HCT116 (cell line): ENCODE results near the gene LNPEP. TPM values are rescaled to one million over a fixed set of nuclear protein-coding genes. Genes with fewer than 3 reads are reported as not detected.

Experiments
- ATAC-seq: fragments of 200-7000 bp; cut with Tn5 transposase; 2 replicates; pipeline ENCODE4 v1.9.1; 2020; ENCODE audit warnings: mild to moderate bottlenecking, moderate library complexity
- BruUV-seq: library from RNA; stranded (reverse); fragments of 400-500 nt; replicated peaks from 2 replicates; lab custom pipeline; 2021; lab: Mats Ljungman, UMichigan
- CTCF ChIA-PET: fragments of 300-600 bp; sonication (Branson Sonifier 250); formaldehyde crosslinking; loops from one replicate; lab custom pipeline; 2021; ENCODE audit warnings: antibody characterized with exemption; lab: Charles Lee
- POLR2A ChIA-PET: fragments of 300-600, 350-600 bp; sonication (Branson Sonifier 250); formaldehyde crosslinking; loops from one replicate; lab custom pipeline; 2021; ENCODE audit warnings: antibody characterized with exemption; lab: Charles Lee
- RAD21 ChIA-PET, 2 experiments: fragments of 300-600 bp; sonication (Branson Sonifier 250); formaldehyde crosslinking; loops; one replicate each; lab custom pipeline; 2023; ENCODE audit warnings: low total read pairs in 2 of 2; ENCODE audit not compliant: uncharacterized antibody in 2 of 2, unreplicated experiment in 2 of 2, low non-redundant PET in 1 of 2; lab: Charles Lee
- DNase-seq: peaks from one replicate; pipeline ENCODE4 v3.0.0-alpha.2; 2010; ENCODE audit warnings: low read depth, low spot score
- H2AFZ ChIP-seq: fragments of 200-600 bp; shearing (Covaris generic), sonication (generic); 2 replicates; pipeline ENCODE4 v1.6.1; 2017; ENCODE audit warnings: low read depth, mixed run types, mixed read lengths, antibody characterized with exemption, low read length; ENCODE audit not compliant: poor library complexity, severe bottlenecking
- H3K27ac ChIP-seq: 2 replicates; pipeline ENCODE4 v1.5.1; 2012; ENCODE audit warnings: low read depth, low read length
- H3K27me3 ChIP-seq: fragments of 200-600 bp; sonication (generic); 2 replicates; pipeline ENCODE4 v1.6.1; 2016; ENCODE audit warnings: mixed run types, low read length, mixed read lengths; ENCODE audit not compliant: insufficient read depth
- H3K36me3 ChIP-seq, 2 experiments: fragments of 200-500 bp in 1 of 2; fragments of 200-600 bp in 1 of 2; sonication (Bioruptor generic) in 1 of 2; sonication (generic) in 1 of 2; 2 replicates each; pipeline versions ENCODE4 v1.5.1 to v1.6.1; 2014 to 2016; ENCODE audit warnings: low read length in 2 of 2, inconsistent platforms in 1 of 2, mixed read lengths in 1 of 2, mixed run types in 1 of 2; ENCODE audit not compliant: insufficient read depth in 2 of 2, control insufficient read depth in 1 of 2
- H3K4me1 ChIP-seq, 2 experiments: fragments of 200-600 bp in 1 of 2; sonication (generic) in 1 of 2; 2 replicates each; pipeline versions ENCODE4 v1.5.1 to v1.6.1; 2012 to 2017; ENCODE audit warnings: low read length in 2 of 2, inconsistent platforms in 1 of 2, mild to moderate bottlenecking in 1 of 2, mixed read lengths in 1 of 2, mixed run types in 1 of 2, moderate library complexity in 1 of 2; ENCODE audit not compliant: insufficient read depth in 2 of 2, control insufficient read depth in 1 of 2
- H3K4me2 ChIP-seq: fragments of 200-600 bp; sonication (generic); 2 replicates; pipeline ENCODE4 v1.6.1; 2017; ENCODE audit warnings: mixed run types, low read length, mixed read lengths
- H3K4me3 ChIP-seq, 2 experiments: fragments of 200-600 bp in 1 of 2; sonication (generic) in 1 of 2; replicated peaks in 1 of 2; 2 replicates each; pipeline ENCODE4 v1.5.1; 2011 to 2016; ENCODE audit warnings: low read length in 2 of 2, control low read depth in 1 of 2, low read depth in 1 of 2, mild to moderate bottlenecking in 1 of 2, mixed read lengths in 1 of 2, mixed run types in 1 of 2
- H3K79me2 ChIP-seq: fragments of 200-600 bp; sonication (generic); 2 replicates; pipeline ENCODE4 v1.6.1; 2017; ENCODE audit warnings: mild to moderate bottlenecking, mixed run types, low read length, moderate library complexity, mixed read lengths; ENCODE audit not compliant: insufficient read depth
- H3K9ac ChIP-seq: fragments of 200-600 bp; sonication (generic); 2 replicates; pipeline ENCODE4 v1.6.1; 2016; ENCODE audit warnings: low read length, mixed read lengths
- H3K9me2 ChIP-seq: fragments of 200-600 bp; sonication (generic), shearing (Covaris generic); 2 replicates; pipeline ENCODE4 v1.6.1; 2017; ENCODE audit warnings: mixed run types, mild to moderate bottlenecking, moderate library complexity; ENCODE audit not compliant: insufficient read depth
- H3K9me3 ChIP-seq, 2 experiments: fragments of 200-500 bp in 1 of 2; fragments of 200-600 bp in 1 of 2; sonication (Bioruptor generic) in 1 of 2; sonication (generic) in 1 of 2; 2 replicates each; pipeline ENCODE4 v1.6.1; 2014 to 2017; ENCODE audit warnings: low read length in 2 of 2, mixed read lengths in 2 of 2, inconsistent platforms in 1 of 2, low read depth in 1 of 2, mild to moderate bottlenecking in 1 of 2, mixed run types in 1 of 2, moderate library complexity in 1 of 2; ENCODE audit not compliant: control insufficient read depth in 1 of 2, insufficient read depth in 1 of 2
- H4K20me1 ChIP-seq: fragments of 200-600 bp; sonication (generic), shearing (Covaris generic); 2 replicates; pipeline ENCODE4 v1.6.1; 2017; ENCODE audit warnings: mixed run types, mild to moderate bottlenecking, moderate library complexity; ENCODE audit not compliant: insufficient read depth
- CBX3 ChIP-seq: IDR thresholded peaks from 2 replicates; pipeline ENCODE4 v1.6.1; 2012; ENCODE audit warnings: low read depth
- EZH2 ChIP-seq: fragments of 200-600 bp; sonication (generic); IDR thresholded peaks from 2 replicates; pipeline ENCODE4 v1.6.1; 2017; ENCODE audit warnings: antibody characterized with exemption, mixed run types
- POLR2A ChIP-seq: IDR thresholded peaks from 2 replicates; pipeline ENCODE4 v1.7.0; 2011; ENCODE audit warnings: borderline replicate concordance; ENCODE audit not compliant: insufficient read depth, insufficient read length; ENCODE audit errors: extremely low read depth
- POLR2AphosphoS5 ChIP-seq: IDR thresholded peaks from 2 replicates; pipeline ENCODE4 v1.6.1; 2011; ENCODE audit warnings: mild to moderate bottlenecking, low read depth, low read length, moderate library complexity
- SIN3A ChIP-seq: IDR thresholded peaks from 2 replicates; pipeline ENCODE4 v1.6.1; 2012; ENCODE audit warnings: low read depth
- TCF7L2 ChIP-seq: IDR thresholded peaks from 2 replicates; pipeline ENCODE4 v1.7.0; 2011; ENCODE audit warnings: borderline replicate concordance, inconsistent platforms; ENCODE audit not compliant: insufficient read depth, insufficient read length; ENCODE audit errors: extremely low read depth
- intact Hi-C: fragments of 100-400 bp; cut with micrococcal nuclease; formaldehyde crosslinking; loops from 2 replicates; pipeline ENCODE4 v1.10.0; 2022
- total RNA-seq: library from RNA; stranded (reverse); gene quantifications from one replicate; pipeline ENCODE4 v1.2.1, GENCODE V29; 2021; ENCODE audit not compliant: unreplicated experiment
- TF ChIP-seq, protein P1 (sequence below), 3 experiments: fragments of 200-600 bp in 1 of 3; sonication (generic) in 1 of 3; IDR thresholded peaks in 2 of 3; conservative IDR thresholded peaks in 1 of 3; 2 replicates each; pipeline ENCODE4 v1.5.1; 2012 to 2017; ENCODE audit warnings: low read depth in 2 of 3, low read length in 2 of 3, antibody characterized with exemption in 1 of 3, borderline replicate concordance in 1 of 3, control low read depth in 1 of 3, mild to moderate bottlenecking in 1 of 3, mixed read lengths in 1 of 3, mixed run types in 1 of 3, moderate library complexity in 1 of 3; ENCODE audit not compliant: insufficient read depth in 1 of 3
- TF ChIP-seq, protein P2 (sequence below): IDR thresholded peaks from 2 replicates; pipeline ENCODE4 v1.6.1; 2011; ENCODE audit warnings: mild to moderate bottlenecking, low read length, moderate library complexity; ENCODE audit not compliant: insufficient replicate concordance; ENCODE audit errors: extremely low read depth

LNPEP gene
- total RNA-seq, 1 experiment from 2014 or later, result 14.9 TPM

DNA sequence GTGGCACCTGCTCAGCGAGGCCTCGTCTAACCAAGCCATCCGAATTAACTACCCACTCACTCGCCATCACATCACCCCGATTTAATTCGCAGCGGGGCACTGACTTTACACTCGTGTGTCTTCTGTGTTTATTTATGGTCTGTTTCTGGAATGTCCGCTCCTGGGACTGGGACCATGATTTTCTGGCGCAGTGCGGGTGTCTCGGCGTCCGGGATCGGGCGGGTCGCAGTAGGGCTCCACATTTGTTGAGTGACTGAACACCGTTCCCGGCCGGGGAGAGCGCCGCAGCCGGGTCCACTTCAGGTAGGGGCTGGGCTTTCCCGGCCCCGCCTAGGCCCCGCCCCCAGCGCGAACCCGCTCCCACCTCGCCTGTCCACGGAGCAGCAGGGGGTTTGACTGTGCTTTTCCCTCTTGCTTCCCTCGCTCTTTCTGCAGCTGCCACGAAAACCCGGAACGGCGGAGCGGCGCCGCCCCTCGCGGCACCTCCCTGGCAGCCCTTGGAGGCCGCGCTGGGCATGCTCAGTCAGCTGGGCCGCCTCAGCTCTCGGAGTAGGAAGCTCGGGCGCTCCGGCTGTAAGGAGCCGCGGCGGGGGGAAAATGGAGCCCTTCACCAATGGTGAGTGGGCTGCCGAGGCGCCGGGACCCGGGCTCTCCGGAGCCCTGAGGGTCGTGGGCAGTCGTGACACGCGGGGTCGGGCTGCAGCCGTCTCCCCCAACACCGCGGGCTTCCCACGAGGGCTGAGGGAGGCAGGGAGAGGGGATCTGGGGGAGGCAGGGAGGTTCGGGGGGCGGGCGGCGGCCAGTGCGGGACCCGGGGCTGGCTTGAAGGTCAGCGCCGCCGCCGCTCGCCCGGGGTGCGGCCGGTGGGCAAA is at the start of gene LNPEP (continued):
- TF ChIP-seq, protein P1, sequence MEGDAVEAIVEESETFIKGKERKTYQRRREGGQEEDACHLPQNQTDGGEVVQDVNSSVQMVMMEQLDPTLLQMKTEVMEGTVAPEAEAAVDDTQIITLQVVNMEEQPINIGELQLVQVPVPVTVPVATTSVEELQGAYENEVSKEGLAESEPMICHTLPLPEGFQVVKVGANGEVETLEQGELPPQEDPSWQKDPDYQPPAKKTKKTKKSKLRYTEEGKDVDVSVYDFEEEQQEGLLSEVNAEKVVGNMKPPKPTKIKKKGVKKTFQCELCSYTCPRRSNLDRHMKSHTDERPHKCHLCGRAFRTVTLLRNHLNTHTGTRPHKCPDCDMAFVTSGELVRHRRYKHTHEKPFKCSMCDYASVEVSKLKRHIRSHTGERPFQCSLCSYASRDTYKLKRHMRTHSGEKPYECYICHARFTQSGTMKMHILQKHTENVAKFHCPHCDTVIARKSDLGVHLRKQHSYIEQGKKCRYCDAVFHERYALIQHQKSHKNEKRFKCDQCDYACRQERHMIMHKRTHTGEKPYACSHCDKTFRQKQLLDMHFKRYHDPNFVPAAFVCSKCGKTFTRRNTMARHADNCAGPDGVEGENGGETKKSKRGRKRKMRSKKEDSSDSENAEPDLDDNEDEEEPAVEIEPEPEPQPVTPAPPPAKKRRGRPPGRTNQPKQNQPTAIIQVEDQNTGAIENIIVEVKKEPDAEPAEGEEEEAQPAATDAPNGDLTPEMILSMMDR (IDR thresholded peaks at IDR 0.05 in 2 of 3, conservative IDR thresholded peaks at IDR 0.05 in 1 of 3; ENCODE audit: borderline replicate concordance in 1 of 3, insufficient read depth in 1 of 3, low read depth in 2 of 3, low read length in 2 of 3), result no peak
- peak; percentile 71 for TF ChIP-seq POLR2A
- TF ChIP-seq EZH2, result no peak
- TF ChIP-seq, protein P2, sequence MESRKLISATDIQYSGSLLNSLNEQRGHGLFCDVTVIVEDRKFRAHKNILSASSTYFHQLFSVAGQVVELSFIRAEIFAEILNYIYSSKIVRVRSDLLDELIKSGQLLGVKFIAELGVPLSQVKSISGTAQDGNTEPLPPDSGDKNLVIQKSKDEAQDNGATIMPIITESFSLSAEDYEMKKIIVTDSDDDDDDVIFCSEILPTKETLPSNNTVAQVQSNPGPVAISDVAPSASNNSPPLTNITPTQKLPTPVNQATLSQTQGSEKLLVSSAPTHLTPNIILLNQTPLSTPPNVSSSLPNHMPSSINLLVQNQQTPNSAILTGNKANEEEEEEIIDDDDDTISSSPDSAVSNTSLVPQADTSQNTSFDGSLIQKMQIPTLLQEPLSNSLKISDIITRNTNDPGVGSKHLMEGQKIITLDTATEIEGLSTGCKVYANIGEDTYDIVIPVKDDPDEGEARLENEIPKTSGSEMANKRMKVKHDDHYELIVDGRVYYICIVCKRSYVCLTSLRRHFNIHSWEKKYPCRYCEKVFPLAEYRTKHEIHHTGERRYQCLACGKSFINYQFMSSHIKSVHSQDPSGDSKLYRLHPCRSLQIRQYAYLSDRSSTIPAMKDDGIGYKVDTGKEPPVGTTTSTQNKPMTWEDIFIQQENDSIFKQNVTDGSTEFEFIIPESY, result peak; percentile 61

DNA sequence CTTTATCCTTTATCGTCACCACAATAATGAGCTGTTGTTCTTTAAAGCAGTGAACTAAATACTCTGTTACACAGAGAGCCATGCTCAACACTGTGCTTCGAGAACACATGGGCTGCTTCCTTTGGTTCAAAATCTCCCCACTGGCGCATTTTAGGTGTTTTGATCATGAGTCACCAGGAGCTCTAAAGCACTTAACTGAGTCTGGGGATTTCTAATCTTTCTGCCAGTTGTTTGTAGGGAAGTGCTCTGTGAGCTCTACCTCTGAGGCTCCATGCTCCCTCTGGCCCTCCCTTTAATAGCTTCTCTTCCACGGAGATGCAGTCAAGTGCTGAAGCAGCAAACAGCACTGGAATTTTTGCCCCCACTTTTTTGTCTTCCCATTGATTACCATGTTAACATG is 42.5 kb upstream of the LNPEP start:
- Histone ChIP-seq H2AFZ (no peak overlapping the region), H3K4me1 (no peaks in the 10 kb centered on the region), H3K9me2 (no peaks in the 10 kb centered on the region), H3K79me2 (no peaks in the 10 kb centered on the region), H4K20me1 (no peaks in the 10 kb centered on the region), H3K9ac (no peak overlapping the region), H3K27ac (no peak overlapping the region), H3K36me3 (no peaks in the 10 kb centered on the region), H3K4me3 (no peak overlapping the region), H3K9me3 (no peaks in the 10 kb centered on the region), H3K4me2 (no peak overlapping the region), H3K27me3 (no peaks in the 10 kb centered on the region)
- TF ChIP-seq SIN3A (no peak), CBX3 (no peak), TCF7L2 (no peak), POLR2AphosphoS5 (no peak)
- TF ChIP-seq, protein P1 (IDR thresholded peaks at IDR 0.05 in 2 of 3, conservative IDR thresholded peaks at IDR 0.05 in 1 of 3; ENCODE audit: borderline replicate concordance in 1 of 3, insufficient read depth in 1 of 3, low read depth in 2 of 3, low read length in 2 of 3), result no peak
- POLR2A ChIA-PET, result interaction anchor here (0.8 kb wide), 1 partner anchor 11 kb away, joined by 3 read pairs; no protein-coding TSS in a partner anchor
- no TSS peak for BruUV-seq
- ATAC-seq, result no peak
- intact Hi-C loops, result no loop called here
- DNase-seq, result no peak
- RAD21 ChIA-PET, result no interaction called here
- CTCF ChIA-PET, result no interaction called here
